Measurements from ENCODE around the gene IRGQ.

DNA sequence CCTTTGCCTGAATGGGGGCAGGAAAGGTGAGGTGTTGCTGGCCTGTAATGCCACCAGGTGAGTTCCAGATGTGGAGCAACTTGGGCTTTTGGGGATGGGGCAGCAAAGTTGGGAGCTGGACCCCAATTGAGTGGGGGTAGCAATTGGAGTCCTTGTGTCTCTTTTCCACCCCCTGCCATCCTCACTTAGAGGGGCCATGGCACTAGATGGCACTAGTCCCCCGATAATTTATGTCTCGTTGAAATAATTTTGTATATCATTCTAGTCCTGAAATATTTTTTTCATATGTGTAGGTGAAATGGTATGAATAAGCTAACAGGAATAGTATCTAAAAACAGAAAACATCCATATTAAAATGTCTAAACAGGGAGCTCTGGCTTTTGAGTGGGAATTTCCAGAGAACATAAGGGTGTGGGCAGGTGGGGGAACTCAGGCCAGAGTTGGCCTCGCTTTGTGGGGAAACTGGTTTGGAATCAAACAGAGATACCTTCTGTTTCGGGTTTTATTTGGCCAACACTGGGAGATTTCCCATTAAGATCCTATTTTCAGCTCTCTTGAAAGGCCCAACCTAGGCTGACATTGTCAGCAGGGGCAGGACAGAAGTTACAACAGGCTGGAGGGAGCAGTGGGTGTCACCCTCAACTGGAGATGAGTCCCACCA lies 3.8 kb upstream of the IRGQ start:
- TF ChIP-seq SP1 (IDR thresholded peaks at IDR 0.05) (no peak), FOXK2 (IDR thresholded peaks at IDR 0.05) (no peak), ARNT (IDR thresholded peaks at IDR 0.05) (no peak), HDGF (IDR thresholded peaks at IDR 0.05; ENCODE audit: borderline replicate concordance) (no peak), TARDBP (IDR thresholded peaks at IDR 0.05) (no peak), ELF4 (IDR thresholded peaks at IDR 0.05) (no peak)
- TF ChIP-seq, protein P1, sequence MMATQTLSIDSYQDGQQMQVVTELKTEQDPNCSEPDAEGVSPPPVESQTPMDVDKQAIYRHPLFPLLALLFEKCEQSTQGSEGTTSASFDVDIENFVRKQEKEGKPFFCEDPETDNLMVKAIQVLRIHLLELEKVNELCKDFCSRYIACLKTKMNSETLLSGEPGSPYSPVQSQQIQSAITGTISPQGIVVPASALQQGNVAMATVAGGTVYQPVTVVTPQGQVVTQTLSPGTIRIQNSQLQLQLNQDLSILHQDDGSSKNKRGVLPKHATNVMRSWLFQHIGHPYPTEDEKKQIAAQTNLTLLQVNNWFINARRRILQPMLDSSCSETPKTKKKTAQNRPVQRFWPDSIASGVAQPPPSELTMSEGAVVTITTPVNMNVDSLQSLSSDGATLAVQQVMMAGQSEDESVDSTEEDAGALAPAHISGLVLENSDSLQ (IDR thresholded peaks at IDR 0.05), result no peak

All from HEK293T (cell line).